Fibroblast of lung (primary cell): ENCODE results near the gene KDM8. TPM values are rescaled to one million over a fixed set of nuclear protein-coding genes. Genes with fewer than 3 reads are reported as not detected.
"Not testable (repeated sequence)": the region's sequence is repeated elsewhere in the genome, so short reads cannot be mapped to it uniquely, and the experiment has no call there.

Experiments
- DNase-seq, 2 donors: peaks; one replicate each; pipeline versions ENCODE4 v3.0.0 to v3.0.0-alpha.2; 2010; ENCODE audit warnings: low read depth in 2 of 2
- H2AFZ ChIP-seq: 2 replicates; pipeline ENCODE4 v1.5.1; 2012; ENCODE audit warnings: low read length, control low read depth, inconsistent platforms
- H3K27ac ChIP-seq: 2 replicates; pipeline ENCODE4 v1.5.1; 2011; ENCODE audit warnings: low read length, control low read depth; ENCODE audit not compliant: insufficient read depth
- H3K27me3 ChIP-seq: 2 replicates; pipeline ENCODE4 v1.5.1; 2011; ENCODE audit warnings: mild to moderate bottlenecking, low read length; ENCODE audit not compliant: control insufficient read depth, insufficient read depth
- H3K36me3 ChIP-seq: 2 replicates; pipeline ENCODE4 v1.5.1; 2011; ENCODE audit warnings: low read length; ENCODE audit not compliant: control insufficient read depth, insufficient read depth
- H3K4me1 ChIP-seq: 2 replicates; pipeline ENCODE4 v1.5.1; 2011; ENCODE audit warnings: low read length; ENCODE audit not compliant: control insufficient read depth, insufficient read depth; ENCODE audit errors: extremely low read depth
- H3K4me2 ChIP-seq: 2 replicates; pipeline ENCODE4 v1.5.1; 2011; ENCODE audit warnings: low read length, control low read depth; ENCODE audit not compliant: insufficient read depth; ENCODE audit errors: extremely low read depth
- H3K4me3 ChIP-seq, 4 experiments: fragments of 200-600 bp in 1 of 4; sonication (generic) in 1 of 4; replicated peaks in 1 of 4; 2 replicates each; pipeline ENCODE4 v1.5.1; 2011 to 2016; ENCODE audit warnings: low read length in 4 of 4, low read depth in 3 of 4, mild to moderate bottlenecking in 3 of 4, control low read depth in 2 of 4, inconsistent platforms in 1 of 4, mixed read lengths in 1 of 4; ENCODE audit not compliant: insufficient read depth in 1 of 4; ENCODE audit errors: control extremely low read depth in 1 of 4
- H3K79me2 ChIP-seq: 2 replicates; pipeline ENCODE4 v1.5.1; 2012; ENCODE audit warnings: mild to moderate bottlenecking, low read length, inconsistent platforms; ENCODE audit not compliant: control insufficient read depth, insufficient read depth
- H3K9ac ChIP-seq: 2 replicates; pipeline ENCODE4 v1.5.1; 2011; ENCODE audit warnings: mild to moderate bottlenecking, low read length, control low read depth; ENCODE audit not compliant: insufficient read depth
- H3K9me3 ChIP-seq: 2 replicates; pipeline ENCODE4 v1.5.1; 2012; ENCODE audit warnings: low read depth, low read length; ENCODE audit not compliant: control insufficient read depth, insufficient read depth
- H4K20me1 ChIP-seq: 2 replicates; pipeline ENCODE4 v1.5.1; 2011; ENCODE audit warnings: low read length; ENCODE audit not compliant: control insufficient read depth, insufficient read depth; ENCODE audit errors: extremely low read depth
- CTCF ChIP-seq, 2 donors: IDR thresholded peaks in 1 of 2; conservative IDR thresholded peaks in 1 of 2; 1 replicate in 1 of 2; 2 replicates in 1 of 2; pipeline ENCODE4 v1.5.1; 2011 to 2012; ENCODE audit warnings: low read length in 2 of 2, control low read depth in 1 of 2, inconsistent platforms in 1 of 2, low read depth in 1 of 2, mild to moderate bottlenecking in 1 of 2
- EZH2 ChIP-seq: IDR thresholded peaks from 2 replicates; pipeline ENCODE4 v1.5.1; 2012; ENCODE audit warnings: low read length, control low read depth, mild to moderate bottlenecking; ENCODE audit errors: missing control alignments
- polyA plus RNA-seq, 2 donors: library from polyadenylated mRNA; depleted of rRNA in 1 of 2; stranded (reverse) in 1 of 2; unstranded in 1 of 2; fragments of >200 nt; gene quantifications; 2 replicates each; pipeline ENCODE4 v1.2.1, GENCODE V29; 2011 to 2012; ENCODE audit warnings: missing spikeins in 1 of 2
- total RNA-seq: library from RNA; depleted of rRNA; stranded (reverse); fragments of >200 nt; gene quantifications from 2 replicates; pipeline ENCODE4 v1.2.1, GENCODE V29; 2014

Gene KDM8
- total and polyA plus RNA-seq, 2 donors (not counting 1 experiment from before 2014, with no cell fraction given): 2.0 to 3.6 TPM

- Histone ChIP-seq H4K20me1 (no peaks in the 10 kb centered on the region), H3K9me3 (no peaks in the 10 kb centered on the region), H3K4me1 (peaks cover 5% of the 10 kb centered on the region), H3K36me3 (no peaks in the 10 kb centered on the region), H3K27me3 (peaks cover 15% of the 10 kb centered on the region), H3K4me2 (no peak overlapping the region), H3K4me3 (no peak overlapping the region), H2AFZ (no peak overlapping the region), H3K9ac (no peak overlapping the region), H3K79me2 (no peaks in the 10 kb centered on the region), H3K27ac (no peak overlapping the region)
- peak in 1 of 2 donors; percentile 6 for DNase-seq
- no peak for TF ChIP-seq CTCF (conservative IDR thresholded peaks at IDR 0.05 in 1 of 2, IDR thresholded peaks at IDR 0.05 in 1 of 2; ENCODE audit: low read depth in 1 of 2, low read length in 2 of 2)
- no peak for TF ChIP-seq EZH2
These were observed 3.6 kb upstream of the KDM8 start for GRCh38 chr16:27199736-27200135.

DNA sequence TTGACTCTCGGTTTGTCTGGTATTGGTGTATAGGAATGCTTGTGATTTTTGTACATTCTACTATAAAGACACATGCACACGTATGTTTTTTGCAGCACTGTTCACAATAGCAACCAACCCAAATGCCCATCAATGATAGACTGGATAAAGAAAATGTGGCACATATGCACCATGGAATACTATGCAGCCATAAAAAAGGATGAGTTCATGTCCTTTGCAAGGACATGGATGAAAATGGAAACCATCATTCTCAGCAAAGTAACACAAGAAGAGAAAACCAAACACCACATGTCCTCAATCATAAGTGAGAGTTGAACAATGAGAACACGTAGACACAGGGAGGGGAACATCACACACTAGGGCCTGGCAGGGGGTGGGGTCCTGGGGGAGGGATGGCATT, 2.4 kb upstream of the KDM8 start:
- H3K4me2 ChIP-seq, DNase-seq, H3K9me3 ChIP-seq, H2AFZ ChIP-seq, H3K27ac ChIP-seq, H3K79me2 ChIP-seq, H3K9ac ChIP-seq, H3K4me1 ChIP-seq, H3K36me3 ChIP-seq, H3K4me3 ChIP-seq, H4K20me1 ChIP-seq: not testable (repeated sequence)
- H3K27me3 ChIP-seq: peaks cover 15% of the 10 kb centered on the region

- Histone ChIP-seq H3K27me3 (peaks cover 4% of the 10 kb centered on the region), H3K9ac (peak overlapping the region; percentile 92), H3K4me2 (peak overlapping the region; percentile 94), H3K4me1 (peaks cover 5% of the 10 kb centered on the region), H3K79me2 (no peaks in the 10 kb centered on the region), H3K9me3 (no peaks in the 10 kb centered on the region), H3K4me3 (peak overlapping the region; percentile 36 to 88 (median 76)), H2AFZ (peak overlapping the region; percentile 98), H3K27ac (peak overlapping the region; percentile 87), H3K36me3 (no peaks in the 10 kb centered on the region), H4K20me1 (no peaks in the 10 kb centered on the region)
- TF ChIP-seq CTCF (conservative IDR thresholded peaks at IDR 0.05 in 1 of 2, IDR thresholded peaks at IDR 0.05 in 1 of 2; ENCODE audit: low read depth in 1 of 2, low read length in 2 of 2): no peak
- TF ChIP-seq EZH2: no peak
- peak in 1 of 2 donors; percentile 95 for DNase-seq
These were observed 311 bp upstream of the KDM8 start for GRCh38 chr16:27202923-27203506.
